AG04450 (cell line): ENCODE data around the gene SIGLEC8. TPM values are rescaled to one million over a fixed set of nuclear protein-coding genes. Genes with fewer than 3 reads are reported as not detected.

Experiments
- CTCF ChIA-PET: fragments of 300-600, 350-600 bp; formaldehyde crosslinking; extraction: SDS; loops from one replicate; lab custom pipeline; 2022; ENCODE audit warnings: antibody characterized with exemption, inconsistent platforms; lab: Charles Lee
- POLR2A ChIA-PET: fragments of 350-600 bp; formaldehyde crosslinking; extraction: SDS; loops from one replicate; lab custom pipeline; 2021; ENCODE audit warnings: antibody characterized with exemption, inconsistent platforms; lab: Yijun Ruan, JAX
- DNase-seq: peaks from one replicate; pipeline ENCODE4 v3.0.0-alpha.2; 2011; ENCODE audit warnings: low read depth, low spot score
- H3K27ac ChIP-seq: one replicate; pipeline ENCODE4 v1.5.1; 2012; ENCODE audit warnings: low read depth, low read length, control low read depth
- H3K27me3 ChIP-seq: one replicate; pipeline ENCODE4 v1.6.0; 2012; ENCODE audit warnings: low read length; ENCODE audit not compliant: control insufficient read depth, insufficient read depth
- H3K4me3 ChIP-seq: 2 replicates; pipeline ENCODE4 v1.5.1; 2011; ENCODE audit warnings: mild to moderate bottlenecking, low read depth, low read length, control low read depth
- H3K9me3 ChIP-seq: 2 replicates; pipeline ENCODE4 v1.5.1; 2012; ENCODE audit warnings: low read length; ENCODE audit not compliant: control insufficient read depth, insufficient read depth
- polyA plus RNA-seq: library from polyadenylated mRNA; depleted of rRNA; stranded (reverse); fragments of >200 nt; gene quantifications from 2 replicates; pipeline ENCODE4 v1.2.3, GENCODE V29; 2011
- TF ChIP-seq, protein P1 (sequence below): IDR thresholded peaks from 2 replicates; pipeline ENCODE4 v1.5.1; 2011; ENCODE audit warnings: low read depth, low read length, control low read depth, inconsistent platforms

The SIGLEC8 gene
- polyA plus RNA-seq, 1 experiment: not detected

DNA sequence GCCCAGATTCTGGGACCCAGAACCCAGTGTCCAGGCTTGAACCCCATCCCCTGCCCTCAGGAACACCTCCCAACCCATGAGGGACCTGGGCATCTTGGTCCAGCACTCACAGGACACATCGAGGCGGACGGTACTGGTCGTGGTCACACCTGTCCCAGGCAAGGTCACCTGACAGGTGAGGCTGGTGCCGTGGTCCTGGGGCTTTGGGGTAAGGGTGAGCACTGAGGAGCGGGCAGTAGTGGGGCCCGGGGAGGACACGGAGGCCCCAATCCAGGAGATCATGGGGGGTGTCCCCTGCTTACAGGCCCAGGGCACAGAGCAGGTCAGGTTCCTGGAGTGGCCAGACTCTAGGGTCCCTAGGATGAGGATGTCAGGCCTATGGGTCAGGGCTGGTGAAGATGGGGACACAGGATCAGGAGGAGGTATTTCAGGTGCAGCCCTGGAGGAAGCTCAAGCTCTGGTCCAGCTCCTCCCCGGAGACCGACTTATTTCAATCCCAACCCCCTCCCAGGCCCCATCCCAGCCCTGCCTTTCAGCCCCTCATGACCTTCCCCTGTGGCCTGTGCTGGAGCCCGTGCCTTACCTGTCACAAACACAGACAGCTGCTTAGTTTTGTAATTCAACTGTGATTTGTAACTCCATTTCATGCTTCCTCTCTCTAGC is 772 bp downstream of the SIGLEC8 start:
- DNase-seq: no peak
- Histone ChIP-seq H3K27ac (no peak overlapping the region), H3K9me3 (peaks cover 34% of the 10 kb centered on the region), H3K4me3 (no peak overlapping the region), H3K27me3 (no peaks in the 10 kb centered on the region)
- ChIA-PET POLR2A (no interaction called here), CTCF (no interaction called here)
- TF ChIP-seq, protein P1, sequence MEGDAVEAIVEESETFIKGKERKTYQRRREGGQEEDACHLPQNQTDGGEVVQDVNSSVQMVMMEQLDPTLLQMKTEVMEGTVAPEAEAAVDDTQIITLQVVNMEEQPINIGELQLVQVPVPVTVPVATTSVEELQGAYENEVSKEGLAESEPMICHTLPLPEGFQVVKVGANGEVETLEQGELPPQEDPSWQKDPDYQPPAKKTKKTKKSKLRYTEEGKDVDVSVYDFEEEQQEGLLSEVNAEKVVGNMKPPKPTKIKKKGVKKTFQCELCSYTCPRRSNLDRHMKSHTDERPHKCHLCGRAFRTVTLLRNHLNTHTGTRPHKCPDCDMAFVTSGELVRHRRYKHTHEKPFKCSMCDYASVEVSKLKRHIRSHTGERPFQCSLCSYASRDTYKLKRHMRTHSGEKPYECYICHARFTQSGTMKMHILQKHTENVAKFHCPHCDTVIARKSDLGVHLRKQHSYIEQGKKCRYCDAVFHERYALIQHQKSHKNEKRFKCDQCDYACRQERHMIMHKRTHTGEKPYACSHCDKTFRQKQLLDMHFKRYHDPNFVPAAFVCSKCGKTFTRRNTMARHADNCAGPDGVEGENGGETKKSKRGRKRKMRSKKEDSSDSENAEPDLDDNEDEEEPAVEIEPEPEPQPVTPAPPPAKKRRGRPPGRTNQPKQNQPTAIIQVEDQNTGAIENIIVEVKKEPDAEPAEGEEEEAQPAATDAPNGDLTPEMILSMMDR: no peak

DNA sequence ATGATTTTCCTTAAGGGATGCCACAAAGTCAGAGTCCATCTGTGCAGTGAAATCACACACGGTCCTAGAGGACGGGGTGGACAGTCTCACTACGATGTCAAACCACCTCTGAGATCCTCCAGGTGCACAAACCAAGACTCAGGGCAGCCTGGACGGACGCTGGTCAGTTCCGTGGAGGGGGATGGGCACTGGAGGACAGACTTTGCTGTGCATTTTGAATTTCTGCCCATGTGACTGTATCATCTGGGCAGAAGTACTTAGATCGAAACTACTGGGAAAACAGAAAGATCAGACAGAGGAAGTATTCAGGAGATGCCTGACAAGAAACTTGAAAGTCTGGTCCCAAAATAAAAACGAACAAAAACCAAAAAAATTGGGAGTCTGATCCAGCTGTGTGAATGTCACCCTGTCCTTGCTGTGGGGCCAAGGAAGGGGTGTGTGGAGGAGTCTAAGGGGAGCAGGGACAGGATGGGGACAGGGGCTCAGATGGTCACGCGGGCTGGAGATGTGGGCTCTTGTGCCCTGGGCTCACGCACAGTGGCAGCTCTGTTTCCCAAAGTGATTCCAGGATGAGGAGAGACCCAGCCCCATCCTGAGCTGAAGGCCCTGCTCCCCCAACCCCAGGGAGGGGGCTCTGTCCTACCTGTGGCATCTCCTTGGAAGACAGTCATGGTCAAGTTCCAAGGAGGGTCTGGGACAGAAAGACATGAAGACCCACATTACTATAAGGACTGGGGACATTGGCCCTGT is 1.5 kb downstream of the SIGLEC8 start:
- Histone ChIP-seq H3K4me3 (no peak overlapping the region), H3K27ac (no peak overlapping the region), H3K9me3 (peaks cover 35% of the 10 kb centered on the region), H3K27me3 (no peaks in the 10 kb centered on the region)
- DNase-seq: no peak
- ChIA-PET CTCF (no interaction called here), POLR2A (no interaction called here)
- TF ChIP-seq, protein P1: no peak

- H3K4me3 ChIP-seq: no peak overlapping the region
- H3K27me3 ChIP-seq: no peaks in the 10 kb centered on the region
- H3K27ac ChIP-seq: no peak overlapping the region
- TF ChIP-seq, protein P1: no peak
- peaks cover 27% of the 10 kb centered on the region for H3K9me3 ChIP-seq
- ChIA-PET POLR2A (no interaction called here), CTCF (no interaction called here)
- no peak for DNase-seq
Measured at GRCh38 chr19:51450730-51451307, 7.4 kb downstream of the SIGLEC8 start.

DNA sequence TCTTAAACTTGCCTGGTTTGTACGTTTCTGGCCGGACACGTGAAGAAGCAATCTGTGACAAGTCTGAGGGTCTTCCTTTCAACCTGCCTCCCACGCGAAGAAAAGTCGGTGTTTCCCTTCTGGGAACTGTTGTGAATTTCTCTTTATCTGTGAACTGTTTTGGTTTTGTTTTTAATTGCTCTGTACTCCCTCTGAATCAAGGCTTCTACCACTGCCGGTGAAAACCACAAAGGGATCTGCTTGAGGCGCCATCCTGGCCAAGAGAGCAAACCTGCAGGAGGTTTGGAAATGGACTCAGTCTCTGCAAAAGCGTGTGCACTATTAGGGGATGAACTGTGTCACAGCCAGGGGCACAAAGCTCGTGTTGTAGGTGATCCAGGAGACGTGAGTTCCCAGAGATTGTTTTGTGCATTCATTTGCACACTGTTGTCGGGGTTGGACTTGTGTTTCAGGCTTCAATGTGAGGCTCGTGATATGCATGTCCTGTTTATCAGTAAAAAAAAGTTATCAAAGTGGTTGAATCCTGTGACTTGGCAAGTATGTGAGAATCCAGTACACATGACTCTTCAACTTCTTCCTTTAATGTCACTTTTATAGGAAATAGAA is 9.7 kb downstream of the SIGLEC8 start:
- H3K4me3 ChIP-seq: no peak overlapping the region
- no peaks in the 10 kb centered on the region for H3K27me3 ChIP-seq
- ChIA-PET CTCF (no interaction called here), POLR2A (no interaction called here)
- no peak overlapping the region for H3K27ac ChIP-seq
- H3K9me3 ChIP-seq: peaks cover 13% of the 10 kb centered on the region
- TF ChIP-seq, protein P1: no peak
- DNase-seq: no peak
